ENCODE data around the gene TMEM150A. TPM values are rescaled to one million over a fixed set of nuclear protein-coding genes. Genes with fewer than 3 reads are reported as not detected.

The TMEM150A gene
- total and polyA plus RNA-seq, 2 of the 13 experiments (the other 11 are each of a cell fraction or from before 2014, with no cell fraction given) = 30.1 to 70.4 TPM

DNA sequence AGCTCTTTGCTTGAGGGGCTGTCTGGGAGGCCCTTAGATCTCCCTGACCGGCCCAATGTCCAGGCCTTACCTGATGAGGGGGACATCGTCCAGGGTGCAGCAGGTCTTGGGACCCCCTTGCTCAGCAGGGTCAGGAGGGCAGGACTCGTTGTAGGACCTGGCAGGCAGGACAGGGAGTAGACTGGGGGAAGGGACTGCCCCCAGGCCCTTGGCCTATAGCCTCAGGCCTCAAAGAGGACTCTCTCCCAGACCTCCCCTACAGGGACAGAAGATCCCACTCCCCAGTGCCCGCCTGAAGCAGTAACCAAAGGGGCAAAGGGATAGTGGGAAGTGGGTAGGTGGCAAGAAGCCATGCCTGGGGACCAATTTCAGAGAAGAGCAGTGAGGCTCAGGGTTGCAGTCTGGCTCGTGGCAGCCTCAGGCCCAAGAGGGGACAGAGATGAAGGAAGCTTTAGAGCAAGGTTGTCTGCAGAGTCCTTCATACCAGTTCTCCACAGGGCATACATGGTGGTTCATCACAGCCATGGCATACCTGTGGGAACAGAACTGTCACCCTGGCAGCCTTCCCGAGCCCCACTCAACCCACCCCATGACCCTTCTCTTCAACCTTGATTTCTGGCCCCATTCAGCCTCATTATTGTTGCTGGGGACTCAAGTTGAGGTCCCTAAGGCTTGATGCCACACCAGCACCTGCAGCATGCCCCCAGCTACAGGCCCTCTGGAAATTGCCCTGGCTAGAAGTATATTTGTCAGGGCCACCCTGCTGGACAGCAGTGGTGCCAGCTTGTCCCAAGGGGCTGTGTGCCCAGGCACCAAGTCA lies 1.3 kb downstream of the TMEM150A start (continued):
- TF ChIP-seq, protein P1, sequence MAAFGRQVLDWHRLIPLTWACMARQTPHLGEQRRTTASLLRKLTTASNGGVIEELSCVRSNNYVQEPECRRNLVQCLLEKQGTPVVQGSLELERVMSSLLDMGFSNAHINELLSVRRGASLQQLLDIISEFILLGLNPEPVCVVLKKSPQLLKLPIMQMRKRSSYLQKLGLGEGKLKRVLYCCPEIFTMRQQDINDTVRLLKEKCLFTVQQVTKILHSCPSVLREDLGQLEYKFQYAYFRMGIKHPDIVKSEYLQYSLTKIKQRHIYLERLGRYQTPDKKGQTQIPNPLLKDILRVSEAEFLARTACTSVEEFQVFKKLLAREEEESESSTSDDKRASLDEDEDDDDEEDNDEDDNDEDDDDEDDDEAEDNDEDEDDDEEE (CRISPR knock-in tag; IDR thresholded peaks at IDR 0.05) = 0 out of 2 replicates have a peak, but pooled peaks have one; percentile 74
- no peak for TF ChIP-seq CREB3 (CRISPR knock-in tag; IDR thresholded peaks at IDR 0.05)
- TF ChIP-seq ZNF451 (CRISPR knock-in tag; IDR thresholded peaks at IDR 0.05) = no peak
- TF ChIP-seq ZNF788 (CRISPR knock-in tag; IDR thresholded peaks at IDR 0.05; ENCODE audit: borderline replicate concordance) = no peak
- TF ChIP-seq POLR2G (IDR thresholded peaks at IDR 0.05; ENCODE audit: low read depth, low read length) = 0 out of 2 replicates have a peak, but pooled peaks have one; percentile 38
- no peak for TF ChIP-seq CEBPG (CRISPR knock-in tag; IDR thresholded peaks at IDR 0.05)
- no peak for TF ChIP-seq EED (CRISPR knock-in tag; IDR thresholded peaks at IDR 0.05)

- peak overlapping the region; percentile 80 for H3K27ac ChIP-seq (ENCODE audit: extremely low read length, insufficient read depth, low read length)
- 0 out of 2 replicates have a peak, but pooled peaks cover 3% of the 10 kb centered on the region for H4K20me1 ChIP-seq (ENCODE audit: insufficient read depth, low read length)
- H2AFZ ChIP-seq (ENCODE audit: low read length) = no peak overlapping the region
- no peak overlapping the region for H3K9ac ChIP-seq (ENCODE audit: insufficient read depth, low read depth, low read length)
- H3K4me1 ChIP-seq (ENCODE audit: insufficient read depth, low read length) = peaks cover 76% of the 10 kb centered on the region
- no peaks in the 10 kb centered on the region; a peak in 1 of 5 replicates for H3K27me3 ChIP-seq (ENCODE audit: control insufficient read depth in 1 of 2, insufficient read depth in 2 of 2, low read length in 2 of 2)
- no peak for DNase-seq (ENCODE audit: low spot score)
- no peak for ATAC-seq
- no peak for FAIRE-seq
- no peaks in the 10 kb centered on the region for H3K9me3 ChIP-seq (ENCODE audit: low read length)
- no peak overlapping the region for H3K4me3 ChIP-seq (replicated peaks in 1 of 3; ENCODE audit: insufficient read depth in 1 of 3, low read depth in 2 of 3, low read length in 3 of 3)
- ChIA-PET CTCF (ENCODE audit: low intra/inter-chr PET ratio, low total read pairs) (no interaction called here), POLR2A (interaction anchor here (1.4 to 25.9 kb wide), 6 partner anchors 5 to 180 kb away, joined by 4 to 795 read pairs (median 358); partner anchors contain the start of genes C2orf68, GGCX, RNF181 and SH2D6)
- peak overlapping the region; percentile 7; the same call in 1 of the 2 replicates for H3K4me2 ChIP-seq (ENCODE audit: low read depth, low read length)
- intact Hi-C loops (cut with micrococcal nuclease; ENCODE audit: unreplicated experiment) (no loop called here), in situ Hi-C loops (cut with HindIII; ENCODE audit: extremely low pct_ligation_motif_present, low pct_unique_long_range_greater_than_20kb) (no loop called here)
- 89% methylated on average over 2 of the region's 3 CpGs for WGBS (ENCODE audit: low lambda C conversion rate)
- no TSS peak for BruUV-seq (replicated peaks)
- peaks cover 57% of the 10 kb centered on the region for H3K79me2 ChIP-seq (ENCODE audit: insufficient read depth, low read length)
- H3K36me3 ChIP-seq (replicated peaks in 1 of 2; ENCODE audit: control insufficient read depth in 1 of 2, insufficient read depth in 2 of 2, low read length in 2 of 2) = peaks cover 7 to 38% of the 10 kb centered on the region in 2 experiments
- TF ChIP-seq TBL1XR1 (IDR thresholded peaks at IDR 0.05; ENCODE audit: borderline replicate concordance, low read length, partially characterized antibody) (no peak), POLR2AphosphoS5 (IDR thresholded peaks at IDR 0.05; ENCODE audit: low read depth, low read length) (0 out of 2 replicates have a peak, but pooled peaks have one; percentile 5), NONO (IDR thresholded peaks at IDR 0.05) (no peak), NONO (CRISPR knock-in tag; conservative IDR thresholded peaks at IDR 0.05) (0 out of 2 replicates have a peak, but pooled peaks have one; percentile 40), DDIT3 (CRISPR knock-in tag; IDR thresholded peaks at IDR 0.05) (no peak), ZNF674 (CRISPR knock-in tag; IDR thresholded peaks at IDR 0.05; ENCODE audit: low read depth) (0 out of 2 replicates have a peak, but pooled peaks have one; percentile 35), POLR2G (IDR thresholded peaks at IDR 0.05; ENCODE audit: low read depth, low read length) (peak; percentile 58), AGO1 (IDR thresholded peaks at IDR 0.05; ENCODE audit: low read depth, low read length, poor library complexity, severe bottlenecking) (peak; percentile 10)
Observed at GRCh38 chr2:85600235-85600575, 2.3 kb downstream of the TMEM150A start.
